ENCODE results near the gene DEK. TPM values are rescaled to one million over a fixed set of nuclear protein-coding genes. Genes with fewer than 3 reads are reported as not detected.

DEK gene
- total and polyA plus RNA-seq, 2 of the 13 experiments (the other 11 are each of a cell fraction or from before 2014, with no cell fraction given): 53.2 to 276 TPM

DNA sequence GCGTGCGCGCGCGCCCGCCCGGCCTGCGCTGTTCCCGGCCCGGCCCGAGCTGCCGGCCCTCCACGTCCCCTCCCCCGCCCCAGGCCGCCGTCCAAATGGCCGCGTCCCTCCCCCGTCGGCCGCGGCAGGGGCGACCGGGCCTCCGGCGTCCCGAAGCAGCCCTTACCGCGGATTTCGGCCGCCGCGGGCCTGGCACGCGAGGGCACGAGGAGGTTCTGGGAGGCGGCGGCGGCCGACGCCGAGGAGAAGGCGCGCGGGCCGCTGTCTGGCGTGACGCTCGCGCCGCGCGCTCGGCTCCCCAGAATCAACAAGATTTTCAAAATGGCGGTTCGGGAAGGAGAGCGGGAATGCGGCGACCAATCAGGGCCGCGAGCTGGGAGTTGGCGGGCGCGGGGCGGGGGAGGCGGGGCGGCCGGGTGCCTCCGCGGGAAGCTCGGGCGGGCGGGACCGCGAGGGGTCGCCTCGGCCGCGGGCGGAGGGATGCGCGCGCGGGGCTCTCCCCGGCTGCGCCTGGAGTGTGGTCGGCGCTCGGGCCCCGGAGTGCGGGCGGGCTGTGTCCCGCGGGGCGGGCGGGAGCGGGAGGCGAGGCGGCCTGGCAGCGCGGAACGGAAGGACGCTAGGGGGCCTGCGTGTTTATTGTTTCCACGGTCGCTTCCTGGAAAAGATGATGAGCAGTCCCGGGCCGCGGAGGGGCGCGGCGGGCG, at the start of gene DEK (continued):
- TF ChIP-seq SKI (IDR thresholded peaks at IDR 0.05; ENCODE audit: partially characterized antibody) (peak; percentile 33), CENPX (CRISPR knock-in tag; IDR thresholded peaks at IDR 0.05) (no peak), SIN3A (IDR thresholded peaks at IDR 0.05; ENCODE audit: borderline replicate concordance, low read depth, low read length) (peak; percentile 66; the same call in 1 of the 2 replicates), SUZ12 (IDR thresholded peaks at IDR 0.05; ENCODE audit: low read depth, low read length) (no peak), KLF6 (CRISPR knock-in tag; IDR thresholded peaks at IDR 0.05) (no peak), HNRNPLL (IDR thresholded peaks at IDR 0.05; ENCODE audit: low read depth, low read length, poor library complexity, severe bottlenecking) (peak; percentile 66), KAT7 (CRISPR knock-in tag; IDR thresholded peaks at IDR 0.05; ENCODE audit: borderline replicate concordance) (peak; percentile 85; the same call in 1 of the 2 replicates), TAF1 (CRISPR knock-in tag; IDR thresholded peaks at IDR 0.05) (peak; percentile 47), SRSF1 (optimal IDR thresholded peaks at IDR 0.05; ENCODE audit: low read depth, low read length) (no peak), TIGD3 (CRISPR knock-in tag; IDR thresholded peaks at IDR 0.05; ENCODE audit: borderline replicate concordance) (no peak), KMT2A (CRISPR knock-in tag; IDR thresholded peaks at IDR 0.05) (no peak), IRX3 (CRISPR knock-in tag; IDR thresholded peaks at IDR 0.05; ENCODE audit: borderline replicate concordance, low read depth) (peak; percentile 75; the same call in 1 of the 2 replicates), ZNF282 (IDR thresholded peaks at IDR 0.05; ENCODE audit: partially characterized antibody) (no peak), NR3C1 (CRISPR knock-in tag; IDR thresholded peaks at IDR 0.05) (no peak), ZBTB4 (CRISPR knock-in tag; IDR thresholded peaks at IDR 0.05; ENCODE audit: borderline replicate concordance) (no peak), ZSCAN9 (CRISPR knock-in tag; IDR thresholded peaks at IDR 0.05; ENCODE audit: borderline replicate concordance) (peak; percentile 18; the same call in 1 of the 2 replicates), MXD3 (CRISPR knock-in tag; IDR thresholded peaks at IDR 0.05) (0 out of 2 replicates have a peak, but pooled peaks have one; percentile 68), HOXA5 (CRISPR knock-in tag; IDR thresholded peaks at IDR 0.05) (no peak)
- TF ChIP-seq, protein P1, sequence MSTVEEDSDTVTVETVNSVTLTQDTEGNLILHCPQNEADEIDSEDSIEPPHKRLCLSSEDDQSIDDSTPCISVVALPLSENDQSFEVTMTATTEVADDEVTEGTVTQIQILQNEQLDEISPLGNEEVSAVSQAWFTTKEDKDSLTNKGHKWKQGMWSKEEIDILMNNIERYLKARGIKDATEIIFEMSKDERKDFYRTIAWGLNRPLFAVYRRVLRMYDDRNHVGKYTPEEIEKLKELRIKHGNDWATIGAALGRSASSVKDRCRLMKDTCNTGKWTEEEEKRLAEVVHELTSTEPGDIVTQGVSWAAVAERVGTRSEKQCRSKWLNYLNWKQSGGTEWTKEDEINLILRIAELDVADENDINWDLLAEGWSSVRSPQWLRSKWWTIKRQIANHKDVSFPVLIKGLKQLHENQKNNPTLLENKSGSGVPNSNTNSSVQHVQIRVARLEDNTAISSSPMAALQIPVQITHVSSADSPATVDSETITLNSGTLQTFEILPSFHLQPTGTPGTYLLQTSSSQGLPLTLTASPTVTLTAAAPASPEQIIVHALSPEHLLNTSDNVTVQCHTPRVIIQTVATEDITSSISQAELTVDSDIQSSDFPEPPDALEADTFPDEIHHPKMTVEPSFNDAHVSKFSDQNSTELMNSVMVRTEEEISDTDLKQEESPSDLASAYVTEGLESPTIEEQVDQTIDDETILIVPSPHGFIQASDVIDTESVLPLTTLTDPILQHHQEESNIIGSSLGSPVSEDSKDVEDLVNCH (CRISPR knock-in tag; IDR thresholded peaks at IDR 0.05): no peak
- TF ChIP-seq, protein P2, sequence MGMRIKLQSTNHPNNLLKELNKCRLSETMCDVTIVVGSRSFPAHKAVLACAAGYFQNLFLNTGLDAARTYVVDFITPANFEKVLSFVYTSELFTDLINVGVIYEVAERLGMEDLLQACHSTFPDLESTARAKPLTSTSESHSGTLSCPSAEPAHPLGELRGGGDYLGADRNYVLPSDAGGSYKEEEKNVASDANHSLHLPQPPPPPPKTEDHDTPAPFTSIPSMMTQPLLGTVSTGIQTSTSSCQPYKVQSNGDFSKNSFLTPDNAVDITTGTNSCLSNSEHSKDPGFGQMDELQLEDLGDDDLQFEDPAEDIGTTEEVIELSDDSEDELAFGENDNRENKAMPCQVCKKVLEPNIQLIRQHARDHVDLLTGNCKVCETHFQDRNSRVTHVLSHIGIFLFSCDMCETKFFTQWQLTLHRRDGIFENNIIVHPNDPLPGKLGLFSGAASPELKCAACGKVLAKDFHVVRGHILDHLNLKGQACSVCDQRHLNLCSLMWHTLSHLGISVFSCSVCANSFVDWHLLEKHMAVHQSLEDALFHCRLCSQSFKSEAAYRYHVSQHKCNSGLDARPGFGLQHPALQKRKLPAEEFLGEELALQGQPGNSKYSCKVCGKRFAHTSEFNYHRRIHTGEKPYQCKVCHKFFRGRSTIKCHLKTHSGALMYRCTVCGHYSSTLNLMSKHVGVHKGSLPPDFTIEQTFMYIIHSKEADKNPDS (CRISPR knock-in tag; IDR thresholded peaks at IDR 0.05): 0 out of 2 replicates have a peak, but pooled peaks have one; percentile 36
